Measurements from ENCODE around the gene CFAP74. TPM values are rescaled to one million over a fixed set of nuclear protein-coding genes. Genes with fewer than 3 reads are reported as not detected.

Gene CFAP74
- total RNA-seq, 1 experiment from 2014 or later: not detected

DNA sequence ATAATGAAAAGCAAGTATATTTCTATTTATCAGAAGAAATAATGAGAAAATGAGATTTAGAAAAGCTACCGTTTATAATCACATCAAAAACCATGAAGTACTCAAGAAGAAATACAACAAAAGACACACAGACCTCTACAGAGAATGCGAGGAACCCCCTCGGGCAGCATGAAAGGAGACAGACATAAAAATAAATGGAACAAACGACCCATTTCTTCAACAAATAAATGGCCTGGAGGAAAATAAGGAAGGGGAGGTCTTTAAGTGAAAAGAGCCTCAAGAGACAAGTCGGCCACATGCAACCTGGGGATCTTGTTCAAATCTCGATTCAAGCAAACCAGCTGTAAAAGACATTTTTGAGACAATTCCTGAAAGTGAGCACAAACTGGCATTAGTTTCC lies 6.0 kb downstream of the CFAP74 start:
- BruUV-seq (replicated peaks): no TSS peak
- H3K4me3 ChIP-seq (ENCODE audit: low read depth, low read length): no peak overlapping the region
- CTCF ChIA-PET: no interaction called here
- H3K27ac Mint-ChIP-seq (ENCODE audit: unreplicated experiment): no peak overlapping the region
- no peak overlapping the region for H3K4me3 Mint-ChIP-seq (ENCODE audit: unreplicated experiment)
- no peaks in the 10 kb centered on the region for H3K36me3 Mint-ChIP-seq (ENCODE audit: insufficient read depth, unreplicated experiment)
- H3K9me3 ChIP-seq: no peaks in the 10 kb centered on the region
- H3K4me1 Mint-ChIP-seq (ENCODE audit: low read depth, unreplicated experiment): peaks cover 5% of the 10 kb centered on the region
- H3K27me3 Mint-ChIP-seq (ENCODE audit: insufficient read depth, unreplicated experiment): no peaks in the 10 kb centered on the region
- H3K27me3 ChIP-seq (replicated peaks; ENCODE audit: control insufficient read depth, insufficient read depth, low read length): no peaks in the 10 kb centered on the region
- intact Hi-C loops (cut with micrococcal nuclease; ENCODE audit: unreplicated experiment): no loop called here
- H3K36me3 ChIP-seq (ENCODE audit: control insufficient read depth, insufficient read depth, low read length): no peaks in the 10 kb centered on the region
- POLR2A ChIA-PET: no interaction called here
- peaks cover 7% of the 10 kb centered on the region for H3K4me1 ChIP-seq
- TF ChIP-seq, protein P1, sequence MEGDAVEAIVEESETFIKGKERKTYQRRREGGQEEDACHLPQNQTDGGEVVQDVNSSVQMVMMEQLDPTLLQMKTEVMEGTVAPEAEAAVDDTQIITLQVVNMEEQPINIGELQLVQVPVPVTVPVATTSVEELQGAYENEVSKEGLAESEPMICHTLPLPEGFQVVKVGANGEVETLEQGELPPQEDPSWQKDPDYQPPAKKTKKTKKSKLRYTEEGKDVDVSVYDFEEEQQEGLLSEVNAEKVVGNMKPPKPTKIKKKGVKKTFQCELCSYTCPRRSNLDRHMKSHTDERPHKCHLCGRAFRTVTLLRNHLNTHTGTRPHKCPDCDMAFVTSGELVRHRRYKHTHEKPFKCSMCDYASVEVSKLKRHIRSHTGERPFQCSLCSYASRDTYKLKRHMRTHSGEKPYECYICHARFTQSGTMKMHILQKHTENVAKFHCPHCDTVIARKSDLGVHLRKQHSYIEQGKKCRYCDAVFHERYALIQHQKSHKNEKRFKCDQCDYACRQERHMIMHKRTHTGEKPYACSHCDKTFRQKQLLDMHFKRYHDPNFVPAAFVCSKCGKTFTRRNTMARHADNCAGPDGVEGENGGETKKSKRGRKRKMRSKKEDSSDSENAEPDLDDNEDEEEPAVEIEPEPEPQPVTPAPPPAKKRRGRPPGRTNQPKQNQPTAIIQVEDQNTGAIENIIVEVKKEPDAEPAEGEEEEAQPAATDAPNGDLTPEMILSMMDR (IDR thresholded peaks at IDR 0.05; ENCODE audit: insufficient read depth in 1 of 2, low read depth in 1 of 2, low read length in 1 of 2, severe bottlenecking in 1 of 2, unreplicated experiment in 1 of 2): no peak
- no peak for DNase-seq
- H3K9me3 Mint-ChIP-seq (ENCODE audit: unreplicated experiment): no peaks in the 10 kb centered on the region

DNA sequence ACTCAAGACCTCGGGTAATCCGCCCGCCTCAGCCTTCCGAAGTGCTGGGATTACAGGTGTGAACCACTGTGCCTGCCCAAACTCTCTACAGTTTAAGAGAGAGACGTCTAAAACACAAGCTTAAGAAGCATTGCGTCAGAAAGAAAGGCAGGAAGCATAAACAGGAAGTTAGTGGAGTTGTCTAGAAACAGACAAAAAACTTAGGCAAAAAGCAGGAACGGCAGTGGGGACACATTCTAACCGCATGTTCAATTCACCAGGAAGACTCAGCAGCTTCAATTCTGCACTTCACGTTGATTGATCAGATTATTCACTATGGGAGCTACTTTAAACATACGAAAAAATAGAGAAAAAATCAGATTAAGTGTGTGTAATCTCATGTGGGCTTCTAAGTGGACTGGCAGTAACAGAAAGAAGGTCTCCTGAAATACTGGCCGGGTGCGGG lies 7.4 kb downstream of the CFAP74 start:
- Mint-ChIP-seq H3K4me3 (ENCODE audit: unreplicated experiment) (no peak overlapping the region), H3K36me3 (ENCODE audit: insufficient read depth, unreplicated experiment) (no peaks in the 10 kb centered on the region), H3K9me3 (ENCODE audit: unreplicated experiment) (no peaks in the 10 kb centered on the region), H3K4me1 (ENCODE audit: low read depth, unreplicated experiment) (peaks cover 5% of the 10 kb centered on the region), H3K27me3 (ENCODE audit: insufficient read depth, unreplicated experiment) (no peaks in the 10 kb centered on the region), H3K27ac (ENCODE audit: unreplicated experiment) (no peak overlapping the region)
- ChIA-PET CTCF (no interaction called here), POLR2A (no interaction called here)
- Histone ChIP-seq H3K4me3 (ENCODE audit: low read depth, low read length) (no peak overlapping the region), H3K27me3 (replicated peaks; ENCODE audit: control insufficient read depth, insufficient read depth, low read length) (no peaks in the 10 kb centered on the region), H3K36me3 (ENCODE audit: control insufficient read depth, insufficient read depth, low read length) (no peaks in the 10 kb centered on the region), H3K4me1 (no peaks in the 10 kb centered on the region), H3K9me3 (no peaks in the 10 kb centered on the region)
- BruUV-seq (replicated peaks): no TSS peak
- TF ChIP-seq, protein P1 (IDR thresholded peaks at IDR 0.05; ENCODE audit: insufficient read depth in 1 of 2, low read depth in 1 of 2, low read length in 1 of 2, severe bottlenecking in 1 of 2, unreplicated experiment in 1 of 2): no peak
- DNase-seq: no peak
- intact Hi-C loops (cut with micrococcal nuclease; ENCODE audit: unreplicated experiment): no loop called here

DNA sequence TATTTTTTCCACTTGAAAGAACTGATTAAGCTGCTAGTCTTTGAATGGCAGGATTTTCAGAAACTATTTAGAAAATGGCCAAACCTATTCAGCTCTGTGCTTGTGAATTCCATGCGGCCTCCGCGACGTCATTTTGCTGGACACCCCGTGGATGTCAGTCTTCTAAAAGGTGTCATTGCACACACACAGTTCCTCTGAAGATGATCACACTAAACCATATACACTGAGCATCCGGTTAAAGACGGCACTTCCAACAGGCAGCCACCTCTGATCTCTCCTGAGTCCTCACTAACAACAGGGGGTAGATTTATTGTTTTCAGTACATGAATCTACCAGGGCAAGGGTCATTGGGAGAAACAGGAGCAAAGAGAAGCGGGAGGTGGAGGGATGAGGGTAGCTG lies 9.1 kb downstream of the CFAP74 start:
- CTCF ChIA-PET: no interaction called here

More for the DNA sequence above, 9.1 kb downstream of the CFAP74 start:
- TF ChIP-seq, protein P1 (IDR thresholded peaks at IDR 0.05; ENCODE audit: insufficient read depth in 1 of 2, low read depth in 1 of 2, low read length in 1 of 2, severe bottlenecking in 1 of 2, unreplicated experiment in 1 of 2): no peak
- no peaks in the 10 kb centered on the region for H3K36me3 Mint-ChIP-seq (ENCODE audit: insufficient read depth, unreplicated experiment)
- BruUV-seq (replicated peaks): no TSS peak
- H3K4me3 ChIP-seq (ENCODE audit: low read depth, low read length): no peak overlapping the region
- H3K4me3 Mint-ChIP-seq (ENCODE audit: unreplicated experiment): no peak overlapping the region
- H3K4me1 ChIP-seq: no peaks in the 10 kb centered on the region
- no peaks in the 10 kb centered on the region for H3K27me3 Mint-ChIP-seq (ENCODE audit: insufficient read depth, unreplicated experiment)
- POLR2A ChIA-PET: no interaction called here
- H3K9me3 Mint-ChIP-seq (ENCODE audit: unreplicated experiment): no peaks in the 10 kb centered on the region
- no peak overlapping the region for H3K27ac Mint-ChIP-seq (ENCODE audit: unreplicated experiment)
- H3K9me3 ChIP-seq: no peaks in the 10 kb centered on the region
- H3K27me3 ChIP-seq (replicated peaks; ENCODE audit: control insufficient read depth, insufficient read depth, low read length): no peaks in the 10 kb centered on the region
- intact Hi-C loops (cut with micrococcal nuclease; ENCODE audit: unreplicated experiment): no loop called here
- H3K36me3 ChIP-seq (ENCODE audit: control insufficient read depth, insufficient read depth, low read length): no peaks in the 10 kb centered on the region
- DNase-seq: no peak
- H3K4me1 Mint-ChIP-seq (ENCODE audit: low read depth, unreplicated experiment): peaks cover 5% of the 10 kb centered on the region

All from Caco-2 (cell line).